ENCODE data around the gene ATG7. TPM values are rescaled to one million over a fixed set of nuclear protein-coding genes. Genes with fewer than 3 reads are reported as not detected.
"Not testable (repeated sequence)": the region's sequence is repeated elsewhere in the genome, so short reads cannot be mapped to it uniquely, and the experiment has no call there.

The ATG7 gene
- total RNA-seq, 3 donors from 2014 or later (not counting 1 experiment from before 2014, with no cell fraction given), result 55.3 to 72.9 (median 68.6) TPM

DNA sequence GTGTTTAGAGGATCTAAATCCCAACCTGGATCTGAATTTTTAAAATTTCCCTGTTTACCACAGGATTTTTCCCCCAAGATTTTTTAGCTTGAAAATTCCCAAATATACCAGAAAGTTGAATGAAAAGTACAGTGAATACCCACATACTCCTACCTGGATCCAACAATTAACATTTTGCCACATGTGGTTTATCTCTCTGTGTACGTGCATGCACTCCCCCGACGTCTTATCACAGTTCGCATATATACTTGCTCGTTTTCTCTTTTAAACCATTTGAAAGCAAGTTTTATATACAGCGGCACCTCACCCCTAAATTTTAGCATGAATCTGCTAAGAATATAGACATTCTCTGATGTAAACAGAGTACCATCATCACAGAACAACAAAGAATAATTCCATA is 165.3 kb downstream of the ATG7 start:
- H3K4me3 ChIP-seq (ENCODE audit: low read length), result no peak overlapping the region
- H3K4me1 ChIP-seq (ENCODE audit: control insufficient read depth, insufficient read depth, low read length), result no peaks in the 10 kb centered on the region
- H3K27me3 Mint-ChIP-seq (ENCODE audit: low read depth in 2 of 2), result no peaks in the 10 kb centered on the region
- H3K36me3 Mint-ChIP-seq, result no peaks in the 10 kb centered on the region
- ATAC-seq (no peak), DNase-seq (no peak)
- H3K4me3 Mint-ChIP-seq, result no peak overlapping the region
- WGBS (ENCODE audit: insufficient coverage), result 97% methylated on average over 6 of the region's 6 CpGs
- no peaks in the 10 kb centered on the region for H3K9me3 ChIP-seq (ENCODE audit: control insufficient read depth, insufficient read depth, low read length)
- intact Hi-C loops (cut with micrococcal nuclease), result no loop called here
- H3K4me1 Mint-ChIP-seq, result peaks cover 0 to 11% of the 10 kb centered on the region in 2 donors
- H3K27ac ChIP-seq (ENCODE audit: low read length), result no peak overlapping the region
- no peaks in the 10 kb centered on the region for H3K27me3 ChIP-seq (ENCODE audit: control insufficient read depth, insufficient read depth, low read length)
- H3K36me3 ChIP-seq (ENCODE audit: control insufficient read depth, insufficient read depth, low read length), result no peaks in the 10 kb centered on the region
- TF ChIP-seq, protein P1, sequence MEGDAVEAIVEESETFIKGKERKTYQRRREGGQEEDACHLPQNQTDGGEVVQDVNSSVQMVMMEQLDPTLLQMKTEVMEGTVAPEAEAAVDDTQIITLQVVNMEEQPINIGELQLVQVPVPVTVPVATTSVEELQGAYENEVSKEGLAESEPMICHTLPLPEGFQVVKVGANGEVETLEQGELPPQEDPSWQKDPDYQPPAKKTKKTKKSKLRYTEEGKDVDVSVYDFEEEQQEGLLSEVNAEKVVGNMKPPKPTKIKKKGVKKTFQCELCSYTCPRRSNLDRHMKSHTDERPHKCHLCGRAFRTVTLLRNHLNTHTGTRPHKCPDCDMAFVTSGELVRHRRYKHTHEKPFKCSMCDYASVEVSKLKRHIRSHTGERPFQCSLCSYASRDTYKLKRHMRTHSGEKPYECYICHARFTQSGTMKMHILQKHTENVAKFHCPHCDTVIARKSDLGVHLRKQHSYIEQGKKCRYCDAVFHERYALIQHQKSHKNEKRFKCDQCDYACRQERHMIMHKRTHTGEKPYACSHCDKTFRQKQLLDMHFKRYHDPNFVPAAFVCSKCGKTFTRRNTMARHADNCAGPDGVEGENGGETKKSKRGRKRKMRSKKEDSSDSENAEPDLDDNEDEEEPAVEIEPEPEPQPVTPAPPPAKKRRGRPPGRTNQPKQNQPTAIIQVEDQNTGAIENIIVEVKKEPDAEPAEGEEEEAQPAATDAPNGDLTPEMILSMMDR (IDR thresholded peaks at IDR 0.05), result no peak
- no peaks in the 10 kb centered on the region for H3K9me3 Mint-ChIP-seq
- no peak overlapping the region for H3K27ac Mint-ChIP-seq

DNA sequence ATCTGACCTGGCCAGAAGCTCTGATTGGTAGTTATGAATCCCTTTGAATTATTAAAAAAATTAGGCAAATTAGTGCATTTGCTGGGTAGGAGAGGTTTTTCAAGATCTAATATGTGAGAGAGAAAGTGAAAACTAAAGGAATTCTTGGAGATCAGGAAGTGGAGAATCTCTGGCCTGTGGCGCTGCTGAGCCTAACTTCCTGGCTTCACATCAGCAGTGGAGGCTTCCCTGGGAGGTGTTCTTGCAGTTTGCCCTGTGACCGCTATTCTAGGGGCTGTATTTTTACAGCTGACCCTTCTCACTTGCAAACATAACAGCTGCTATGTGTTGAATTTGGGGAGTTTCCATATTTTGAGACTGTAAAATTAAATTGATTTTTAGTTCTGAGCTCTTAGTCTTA is 166.4 kb downstream of the ATG7 start:
- no peak overlapping the region for H3K4me3 ChIP-seq (ENCODE audit: low read length)
- H3K27ac ChIP-seq (ENCODE audit: low read length), result no peak overlapping the region
- TF ChIP-seq, protein P1 (IDR thresholded peaks at IDR 0.05), result no peak
- 76% methylated on average over 1 of the region's 2 CpGs for WGBS (ENCODE audit: insufficient coverage)
- Mint-ChIP-seq H3K27ac (no peak overlapping the region), H3K9me3 (no peaks in the 10 kb centered on the region), H3K27me3 (ENCODE audit: low read depth in 2 of 2) (no peaks in the 10 kb centered on the region), H3K36me3 (no peaks in the 10 kb centered on the region), H3K4me1 (peaks cover 0 to 11% of the 10 kb centered on the region in 2 donors), H3K4me3 (no peak overlapping the region)
- no peaks in the 10 kb centered on the region for H3K9me3 ChIP-seq (ENCODE audit: control insufficient read depth, insufficient read depth, low read length)
- H3K36me3 ChIP-seq (ENCODE audit: control insufficient read depth, insufficient read depth, low read length), result no peaks in the 10 kb centered on the region
- DNase-seq (no peak), ATAC-seq (no peak)
- no peaks in the 10 kb centered on the region for H3K4me1 ChIP-seq (ENCODE audit: control insufficient read depth, insufficient read depth, low read length)
- H3K27me3 ChIP-seq (ENCODE audit: control insufficient read depth, insufficient read depth, low read length), result no peaks in the 10 kb centered on the region
- intact Hi-C loops (cut with micrococcal nuclease), result no loop called here

DNA sequence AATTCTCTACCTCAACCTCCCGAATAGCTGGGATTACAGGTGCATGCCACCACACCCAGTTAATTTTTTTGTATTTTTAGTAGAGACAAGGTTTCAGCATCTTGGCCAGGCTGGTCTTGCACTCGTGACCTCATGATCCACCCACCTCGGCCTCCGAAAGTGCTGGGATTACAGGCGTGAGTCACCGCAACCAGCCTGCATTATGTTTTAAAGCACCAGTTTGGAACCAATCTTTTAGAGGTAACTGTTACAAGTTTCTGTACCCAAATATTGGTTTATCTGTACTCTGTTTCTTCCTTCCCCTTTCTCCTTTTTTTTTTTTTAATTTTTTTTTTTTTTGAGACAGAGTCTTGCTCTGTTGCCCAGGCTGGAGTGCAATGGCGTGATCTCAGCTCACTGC is 169.1 kb downstream of the ATG7 start:
- H3K4me3 Mint-ChIP-seq; H3K4me1 Mint-ChIP-seq; DNase-seq; H3K27me3 Mint-ChIP-seq (ENCODE audit: low read depth in 2 of 2); H3K9me3 Mint-ChIP-seq; intact Hi-C loops (cut with micrococcal nuclease); H3K4me3 ChIP-seq (ENCODE audit: low read length); H3K27ac Mint-ChIP-seq; H3K36me3 ChIP-seq (ENCODE audit: control insufficient read depth, insufficient read depth, low read length); H3K9me3 ChIP-seq (ENCODE audit: control insufficient read depth, insufficient read depth, low read length); H3K27ac ChIP-seq (ENCODE audit: low read length); H3K27me3 ChIP-seq (ENCODE audit: control insufficient read depth, insufficient read depth, low read length); ATAC-seq; H3K4me1 ChIP-seq (ENCODE audit: control insufficient read depth, insufficient read depth, low read length); H3K36me3 Mint-ChIP-seq: not testable (repeated sequence)
- 96% methylated on average over 7 of the region's 7 CpGs for WGBS (ENCODE audit: insufficient coverage)

DNA sequence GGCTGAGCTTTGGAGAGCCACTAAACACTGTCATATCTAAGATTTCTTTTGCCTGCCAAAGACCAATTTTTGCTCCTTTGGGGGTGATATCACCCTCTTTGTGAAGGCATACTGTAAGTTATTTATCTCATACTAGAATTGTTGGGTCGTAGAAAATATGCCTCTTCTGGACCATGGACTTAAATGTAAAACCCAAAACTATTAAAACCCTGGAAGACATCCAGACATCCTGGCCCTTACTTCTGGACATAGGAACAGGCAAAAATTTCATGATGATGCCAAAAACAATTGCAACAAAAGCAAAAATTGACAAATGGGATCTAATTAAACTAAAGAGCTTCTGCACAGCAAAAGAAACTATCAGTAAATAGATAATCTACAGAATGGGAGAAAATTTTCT is 172.2 kb downstream of the ATG7 start:
- Histone ChIP-seq H3K4me3 (ENCODE audit: low read length) (no peak overlapping the region), H3K27me3 (ENCODE audit: control insufficient read depth, insufficient read depth, low read length) (no peaks in the 10 kb centered on the region), H3K27ac (ENCODE audit: low read length) (no peak overlapping the region), H3K9me3 (ENCODE audit: control insufficient read depth, insufficient read depth, low read length) (no peaks in the 10 kb centered on the region), H3K4me1 (ENCODE audit: control insufficient read depth, insufficient read depth, low read length) (no peaks in the 10 kb centered on the region), H3K36me3 (ENCODE audit: control insufficient read depth, insufficient read depth, low read length) (no peaks in the 10 kb centered on the region)
- Mint-ChIP-seq H3K4me1 (peaks cover 0 to 11% of the 10 kb centered on the region in 2 donors), H3K36me3 (peaks cover 6% of the 10 kb centered on the region), H3K27ac (no peak overlapping the region), H3K27me3 (ENCODE audit: low read depth in 2 of 2) (no peaks in the 10 kb centered on the region), H3K4me3 (no peak overlapping the region), H3K9me3 (no peaks in the 10 kb centered on the region)
- ATAC-seq (no peak), DNase-seq (no peak)
- 100% methylated on average over 1 of the region's 1 CpG for WGBS (ENCODE audit: insufficient coverage)
- intact Hi-C loops (cut with micrococcal nuclease), result no loop called here
- TF ChIP-seq, protein P1 (IDR thresholded peaks at IDR 0.05), result no peak

DNA sequence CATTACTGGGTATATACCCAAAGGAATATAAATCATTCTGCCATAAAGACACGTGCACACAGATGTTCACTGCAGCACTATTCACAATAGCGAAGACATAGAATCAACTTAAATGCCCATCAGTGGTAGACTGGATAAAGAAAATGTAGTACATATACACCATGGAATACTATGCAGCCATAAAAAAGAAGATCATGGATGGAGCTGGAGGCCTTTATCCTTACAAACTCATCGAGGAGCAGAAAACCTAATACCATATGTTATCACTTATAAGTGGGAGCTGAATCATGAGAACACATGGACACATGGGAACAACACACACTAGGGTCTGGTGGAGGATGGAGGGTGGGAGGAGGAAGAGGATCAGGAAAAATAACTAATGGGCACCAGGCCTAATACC is 173.0 kb downstream of the ATG7 start:
- 100% methylated on average over 1 of the region's 3 CpGs for WGBS (ENCODE audit: insufficient coverage)
- H3K4me3 ChIP-seq (ENCODE audit: low read length); intact Hi-C loops (cut with micrococcal nuclease); DNase-seq; H3K27me3 ChIP-seq (ENCODE audit: control insufficient read depth, insufficient read depth, low read length); H3K9me3 ChIP-seq (ENCODE audit: control insufficient read depth, insufficient read depth, low read length); H3K27ac Mint-ChIP-seq; H3K9me3 Mint-ChIP-seq; ATAC-seq; H3K27me3 Mint-ChIP-seq (ENCODE audit: low read depth in 2 of 2); H3K27ac ChIP-seq (ENCODE audit: low read length); H3K36me3 Mint-ChIP-seq; H3K4me3 Mint-ChIP-seq; H3K36me3 ChIP-seq (ENCODE audit: control insufficient read depth, insufficient read depth, low read length); H3K4me1 ChIP-seq (ENCODE audit: control insufficient read depth, insufficient read depth, low read length): not testable (repeated sequence)
- H3K4me1 Mint-ChIP-seq, result peaks cover 1 to 11% of the 10 kb centered on the region in 2 donors

Data from natural killer cell (primary cell).